ENCODE data around the gene CHCHD6.
"Not testable (repeated sequence)": the region's sequence is repeated elsewhere in the genome, so short reads cannot be mapped to it uniquely, and the experiment has no call there.

CHCHD6 gene

DNA sequence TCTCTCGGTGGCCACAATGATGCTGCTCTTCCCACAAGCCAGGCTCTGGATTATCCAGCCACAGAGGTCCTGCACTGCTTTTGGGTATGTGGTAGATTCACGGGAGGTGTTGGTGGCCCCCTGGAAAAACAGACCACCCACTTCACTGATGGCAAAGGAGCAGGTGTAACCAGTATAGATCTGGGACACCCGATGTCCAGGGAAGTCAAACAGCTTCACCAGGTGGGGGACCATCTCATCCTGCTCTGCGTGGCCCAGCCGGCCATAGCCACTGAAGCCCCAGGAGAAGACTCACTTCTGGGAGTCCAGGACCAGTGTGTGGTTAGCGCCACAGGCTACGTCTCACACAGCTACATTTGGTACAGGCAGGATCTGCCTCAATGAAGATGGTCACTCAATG is 62.6 kb downstream of the CHCHD6 start:
- DNase-seq (ENCODE audit: low read depth), result no peak

DNA sequence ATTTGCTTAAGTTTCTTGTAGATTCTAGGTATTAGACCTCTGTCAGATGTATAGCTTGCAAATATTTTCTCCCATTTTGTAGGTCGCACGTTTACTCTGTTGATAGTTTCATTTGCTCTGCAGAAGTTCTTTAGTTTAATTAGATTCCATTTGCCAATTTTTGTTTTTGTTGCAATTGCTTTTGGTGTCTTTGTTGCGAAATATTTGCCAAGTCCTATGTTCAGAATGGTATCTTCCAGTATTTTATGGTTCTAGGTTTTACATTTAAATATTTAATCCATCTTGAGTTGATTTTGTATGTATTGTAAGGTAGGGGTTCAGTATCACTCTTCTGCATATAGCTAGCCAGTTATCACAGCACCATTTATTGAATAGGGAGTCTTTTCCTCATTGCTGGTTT is 64.9 kb downstream of the CHCHD6 start:
- no peak for DNase-seq (ENCODE audit: low read depth)

GRCh38 chr3:126770096-126770495 is 66.1 kb downstream of the CHCHD6 start:
- no peak for DNase-seq (ENCODE audit: low read depth)

- no peak for DNase-seq (ENCODE audit: low read depth)
These were observed 69.1 kb downstream of the CHCHD6 start for GRCh38 chr3:126773167-126773566.

GRCh38 chr3:126773783-126774182 is 69.7 kb downstream of the CHCHD6 start:
- peak; percentile 54 for DNase-seq (ENCODE audit: low read depth)

GRCh38 chr3:126777366-126777765 is 73.3 kb downstream of the CHCHD6 start:
- no peak for DNase-seq (ENCODE audit: low read depth)

DNA sequence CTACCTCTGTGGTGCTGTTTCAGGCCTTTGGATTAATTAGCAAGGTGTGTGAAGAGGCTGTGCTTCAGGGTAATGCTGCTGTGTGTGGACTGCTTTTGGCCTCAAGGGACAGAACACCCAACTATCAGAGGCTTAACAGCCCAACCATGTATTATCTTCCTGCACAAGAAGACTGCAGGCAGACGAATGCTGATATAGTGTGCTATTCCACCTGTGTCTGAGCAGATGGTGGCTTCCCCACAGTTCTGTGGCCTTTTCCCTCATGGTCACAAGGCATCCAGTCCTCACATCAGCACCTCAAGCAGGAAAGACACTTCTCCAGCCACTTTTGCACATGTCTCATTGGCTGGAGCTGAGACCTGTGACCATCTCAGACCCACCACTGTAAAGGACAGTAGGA is 76.6 kb downstream of the CHCHD6 start:
- no peak for DNase-seq (ENCODE audit: low read depth)

GRCh38 chr3:126781406-126781805 is 77.4 kb downstream of the CHCHD6 start:
- DNase-seq (ENCODE audit: low read depth), result no peak

- DNase-seq (ENCODE audit: low read depth), result peak; percentile 81
These were observed 78.0 kb downstream of the CHCHD6 start for GRCh38 chr3:126781889-126782491.

- DNase-seq (ENCODE audit: low read depth), result peak; percentile 96
These were observed 78.5 kb downstream of the CHCHD6 start for GRCh38 chr3:126782536-126782935.

DNA sequence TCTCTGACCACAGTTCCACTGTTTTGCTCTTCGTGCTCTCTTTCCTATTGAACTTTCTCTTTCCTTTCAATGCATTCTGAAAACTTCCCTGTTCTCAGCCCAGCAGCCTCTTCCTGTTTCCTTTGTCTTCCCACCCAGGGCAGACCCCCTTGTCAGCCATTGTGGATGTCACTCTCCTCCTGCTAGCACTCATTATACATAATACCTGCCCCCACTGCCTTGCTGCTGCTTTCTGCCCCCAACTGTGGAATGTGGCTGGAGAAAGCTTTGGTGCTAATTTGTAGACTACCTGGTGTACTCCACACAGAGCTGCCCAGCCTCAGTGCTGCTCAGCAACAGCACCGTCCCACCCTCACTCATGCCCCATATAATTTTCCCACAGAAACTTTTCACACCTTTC is 80.2 kb downstream of the CHCHD6 start:
- DNase-seq (ENCODE audit: low read depth), result no peak

- not testable (repeated sequence) for DNase-seq (ENCODE audit: low read depth)
These were observed 87.3 kb downstream of the CHCHD6 start for GRCh38 chr3:126791320-126791719.

DNA sequence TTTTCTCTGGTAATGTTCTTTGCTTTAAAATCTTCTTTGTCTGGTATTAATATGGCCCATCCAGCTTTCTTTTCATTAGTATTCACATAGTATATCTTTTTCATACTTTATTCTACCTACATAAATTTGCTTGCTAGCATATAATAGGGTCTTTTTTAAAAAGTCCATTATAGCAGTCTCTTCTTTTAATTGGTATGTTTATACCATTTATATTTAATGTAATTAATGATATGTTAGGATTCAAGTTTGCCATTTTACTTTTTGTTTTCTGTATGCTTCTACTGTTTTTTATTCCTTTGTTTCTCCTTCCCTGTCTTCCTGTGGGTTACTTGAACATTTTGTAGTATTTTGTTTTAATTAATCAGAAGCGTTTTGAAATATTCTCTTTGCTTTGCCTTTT is 89.0 kb downstream of the CHCHD6 start:
- DNase-seq (ENCODE audit: low read depth), result no peak

DNA sequence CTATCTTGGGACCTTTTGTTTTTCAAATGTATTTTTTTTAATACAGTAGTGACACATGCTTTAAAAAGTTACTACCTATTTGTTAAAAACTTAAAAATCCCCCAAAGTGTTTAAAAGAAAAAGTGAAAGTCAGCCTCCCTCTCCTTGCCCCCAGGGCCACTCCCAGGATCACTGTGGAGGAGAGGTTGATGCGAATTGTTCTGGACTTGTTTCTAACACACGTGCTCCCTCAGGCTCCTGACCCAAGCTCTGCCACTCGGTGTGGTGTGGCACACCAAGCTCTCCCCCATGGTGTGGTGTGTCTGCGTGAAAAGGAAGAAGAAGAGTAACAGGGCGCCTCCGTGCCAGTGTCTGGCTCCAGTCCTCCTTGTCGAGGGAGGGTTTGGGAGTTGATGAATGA is 93.5 kb downstream of the CHCHD6 start:
- no peak for DNase-seq (ENCODE audit: low read depth)

GRCh38 chr3:126798521-126798920 is 94.5 kb downstream of the CHCHD6 start:
- DNase-seq (ENCODE audit: low read depth), result peak; percentile 64

- no peak for DNase-seq (ENCODE audit: low read depth)
These were observed 95.1 kb downstream of the CHCHD6 start for GRCh38 chr3:126799099-126799498.

DNA sequence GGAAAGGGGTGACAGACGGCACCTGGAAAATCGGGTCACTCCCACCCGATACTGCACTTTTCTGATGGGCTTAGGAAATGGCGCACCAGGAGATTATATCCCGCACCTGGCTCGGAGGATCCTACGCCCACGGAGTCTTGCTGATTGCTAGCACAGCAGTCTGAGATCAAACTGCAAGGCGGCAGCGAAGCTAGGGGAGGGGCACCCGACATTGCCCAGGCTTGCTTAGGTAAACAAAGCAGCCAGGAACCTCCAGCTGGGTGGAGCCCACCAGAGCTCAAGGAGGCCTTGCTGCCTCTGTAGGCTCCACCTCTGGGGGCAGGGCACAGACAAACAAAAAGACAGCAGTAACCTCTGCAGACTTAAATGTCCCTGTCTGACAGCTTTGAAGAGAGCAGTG is 97.3 kb downstream of the CHCHD6 start:
- not testable (repeated sequence) for DNase-seq (ENCODE audit: low read depth)

- DNase-seq (ENCODE audit: low read depth), result peak; percentile 55
These were observed 103.8 kb downstream of the CHCHD6 start for GRCh38 chr3:126807795-126808194.

DNA sequence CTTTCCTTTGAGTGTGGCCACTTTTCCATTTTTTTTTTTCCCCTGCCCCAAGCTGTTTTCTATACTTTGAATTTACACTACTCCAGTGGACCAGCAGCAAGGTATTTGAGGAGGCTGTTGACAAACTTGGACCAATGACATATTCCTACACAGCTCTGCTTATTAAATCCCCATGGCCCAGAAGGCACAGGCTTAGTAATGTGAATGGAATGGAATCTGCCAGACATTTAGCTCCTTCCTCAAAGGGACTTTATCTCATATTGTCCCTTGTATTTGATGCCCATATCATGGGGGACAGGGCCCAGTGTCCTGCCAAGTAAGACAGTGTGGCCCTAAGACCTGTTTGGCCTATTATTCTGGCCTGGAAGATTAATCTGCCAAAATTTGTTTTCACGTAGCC is 107.5 kb downstream of the CHCHD6 start:
- peak; percentile 36 for DNase-seq (ENCODE audit: low read depth)

- DNase-seq (ENCODE audit: low read depth), result no peak
These were observed 112.3 kb downstream of the CHCHD6 start for GRCh38 chr3:126816298-126816697.

DNA sequence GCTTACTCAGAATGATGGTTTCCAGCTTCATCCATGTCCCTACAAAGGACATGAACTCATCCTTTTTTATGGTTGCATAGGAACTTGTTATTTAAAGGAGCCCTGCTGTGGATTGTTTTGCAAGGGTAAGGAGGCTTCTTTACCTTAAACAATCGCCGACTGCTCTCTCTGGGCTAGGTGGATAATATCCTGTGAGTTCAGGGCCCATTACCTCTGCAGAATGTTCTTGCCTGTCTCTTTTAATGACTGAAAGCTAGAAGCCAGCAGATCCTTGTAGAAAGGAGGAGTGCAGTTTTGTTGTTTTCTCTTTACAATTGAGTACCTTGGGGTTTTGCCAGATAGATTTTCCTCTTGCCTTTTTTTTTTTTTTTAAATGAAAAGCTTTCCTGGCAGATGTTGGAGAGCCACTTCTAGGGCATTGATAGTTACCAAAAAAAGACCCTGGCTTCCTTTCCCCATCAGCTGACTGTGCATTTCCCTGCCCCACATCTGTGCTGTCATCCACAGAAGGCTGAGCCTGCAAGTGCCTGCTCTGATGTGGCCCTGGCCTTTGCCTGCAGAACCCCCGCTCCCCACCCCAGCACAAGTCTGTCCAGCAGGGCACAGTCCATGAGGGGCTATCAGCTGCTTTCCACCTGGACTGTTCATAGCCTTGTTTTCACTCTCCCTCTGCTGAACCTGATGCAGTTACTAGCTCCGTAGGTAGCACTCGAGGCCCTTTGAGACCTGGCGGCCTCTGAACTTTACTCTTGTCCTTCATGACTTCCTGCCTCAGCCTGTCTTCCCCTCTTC is 113.1 kb downstream of the CHCHD6 start:
- DNase-seq (ENCODE audit: low read depth), result no peak

- no peak for DNase-seq (ENCODE audit: low read depth)
These were observed 113.7 kb downstream of the CHCHD6 start for GRCh38 chr3:126817781-126818180.

DNA sequence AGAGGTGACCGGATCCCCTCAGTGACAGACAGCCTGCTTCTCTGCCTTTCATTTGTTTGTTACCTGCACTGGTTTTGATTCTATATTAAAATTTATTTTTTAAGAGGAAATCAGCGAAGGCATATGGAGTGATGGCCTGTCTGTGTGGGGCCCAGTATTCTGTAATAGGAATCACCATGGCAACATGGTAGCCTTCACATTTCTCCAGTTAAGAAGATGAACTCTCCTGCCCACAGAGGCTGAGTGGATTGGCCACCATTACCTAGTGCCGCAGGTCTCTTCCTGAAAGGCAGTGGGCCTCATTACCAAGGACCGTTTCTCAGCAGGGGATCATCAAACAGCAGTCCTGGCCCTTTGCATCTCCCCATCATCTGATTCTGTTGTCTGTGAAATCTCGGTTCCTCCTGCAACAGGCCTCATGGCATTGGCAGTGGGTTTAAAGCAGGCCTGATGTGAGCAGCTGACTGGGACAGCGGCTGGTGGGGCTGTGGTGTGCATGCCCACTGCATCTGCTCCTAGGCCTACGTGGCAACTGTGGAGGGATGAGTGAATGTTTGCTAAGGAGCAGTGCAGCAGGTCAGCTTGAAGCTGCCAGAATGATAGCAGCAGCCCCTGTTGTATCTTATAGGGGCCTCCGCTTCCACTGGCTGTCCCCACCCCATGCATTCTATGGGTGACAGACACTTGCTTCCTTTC is 114.5 kb downstream of the CHCHD6 start:
- no peak for DNase-seq (ENCODE audit: low read depth)
